GM19240 (cell line): ENCODE results near the gene PRSS16.
"Not testable (repeated sequence)": the region's sequence is repeated elsewhere in the genome, so short reads cannot be mapped to it uniquely, and the experiment has no call there.

Experiments used
- DNase-seq: peaks from one replicate; pipeline ENCODE4 v3.0.0; 2011; ENCODE audit warnings: low spot score; ENCODE audit not compliant: insufficient read length

The PRSS16 gene

DNA sequence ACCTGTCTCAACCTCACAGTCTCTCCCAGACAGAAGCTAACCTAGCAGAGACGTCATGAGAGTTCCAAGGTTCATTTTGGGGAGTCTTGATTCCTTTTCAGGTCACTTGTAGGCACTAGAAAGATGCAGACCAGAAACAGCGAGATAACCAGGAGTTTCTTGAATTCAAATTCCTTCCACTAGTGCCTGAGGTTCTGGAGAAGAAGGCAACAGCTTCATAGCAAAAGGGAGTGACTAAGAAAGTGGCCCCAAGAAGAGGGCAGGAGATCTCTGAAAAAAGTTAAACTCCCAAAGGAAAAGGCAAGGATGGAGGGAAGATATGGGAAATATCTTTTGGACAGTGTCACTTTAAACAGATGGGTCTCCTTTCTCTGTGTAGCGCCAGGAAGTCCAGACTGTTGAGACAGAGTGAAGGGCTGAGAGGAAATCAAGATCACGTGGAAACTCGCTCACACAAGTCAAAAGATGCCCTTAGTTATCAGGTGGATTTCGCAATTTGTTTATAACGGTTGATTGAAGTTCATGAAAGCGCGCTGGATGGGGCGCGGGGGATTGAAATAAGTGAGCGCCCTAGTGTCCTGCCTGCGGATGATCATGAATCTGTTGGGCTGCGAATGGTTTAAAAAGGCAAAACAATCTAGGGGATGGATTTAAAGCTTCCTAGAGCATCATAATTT lies 4.8 kb upstream of the PRSS16 start:
- no peak for DNase-seq

DNA sequence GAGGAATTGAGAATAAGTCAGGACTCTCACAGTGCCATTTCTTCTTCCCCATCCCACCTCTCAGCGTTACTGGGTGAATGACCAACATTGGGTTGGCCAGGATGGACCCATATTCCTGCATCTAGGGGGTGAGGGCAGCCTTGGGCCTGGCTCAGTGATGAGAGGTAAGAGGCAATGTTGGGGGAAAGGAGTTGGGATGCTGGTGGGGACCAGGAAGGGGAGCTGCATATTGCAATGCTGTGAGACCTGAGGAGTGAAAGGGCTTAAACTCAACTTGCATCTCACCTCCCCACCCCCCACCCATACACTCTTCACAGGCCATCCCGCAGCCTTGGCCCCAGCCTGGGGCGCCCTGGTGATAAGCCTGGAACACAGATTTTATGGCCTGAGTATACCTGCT lies 1.3 kb downstream of the PRSS16 start:
- DNase-seq, result no peak

DNA sequence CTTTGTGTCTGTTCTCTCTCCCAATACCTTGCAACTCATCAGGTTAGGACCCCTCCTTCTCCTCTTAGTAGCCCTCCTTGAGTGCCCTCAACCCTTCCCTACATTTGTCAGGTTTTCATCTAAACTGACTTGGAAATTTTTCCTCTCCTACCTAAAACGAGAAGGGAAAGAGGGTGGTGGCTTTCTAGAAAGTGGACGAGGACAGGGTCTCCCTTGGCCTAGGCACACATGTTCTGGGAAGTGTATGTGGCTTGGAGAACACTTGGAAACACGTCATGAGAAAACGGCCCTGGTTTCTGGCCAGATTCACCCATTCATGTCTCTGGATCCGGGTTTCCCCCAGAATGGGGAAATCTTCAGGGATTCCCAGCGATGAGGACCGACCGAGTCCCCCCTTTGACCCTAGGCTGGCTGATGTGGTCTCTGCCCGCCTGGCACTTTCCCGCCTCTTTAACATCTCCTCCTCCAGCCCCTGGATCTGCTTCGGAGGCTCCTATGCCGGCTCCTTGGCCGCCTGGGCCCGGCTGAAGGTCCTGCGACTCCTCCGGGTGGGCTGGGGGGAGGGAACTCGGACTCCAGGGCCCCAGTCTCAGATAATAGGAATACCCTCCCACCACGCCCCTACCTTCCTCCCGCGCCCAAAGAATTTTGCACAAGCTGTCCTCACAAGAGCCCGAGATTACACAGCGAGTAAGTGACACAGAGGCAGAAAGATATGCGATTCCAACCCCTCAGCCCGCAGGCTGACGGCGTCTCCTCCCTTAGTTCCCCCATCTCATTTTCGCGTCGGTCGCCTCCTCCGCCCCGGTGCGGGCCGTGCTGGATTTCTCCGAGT lies 3.0 kb downstream of the PRSS16 start:
- DNase-seq, result no peak

DNA sequence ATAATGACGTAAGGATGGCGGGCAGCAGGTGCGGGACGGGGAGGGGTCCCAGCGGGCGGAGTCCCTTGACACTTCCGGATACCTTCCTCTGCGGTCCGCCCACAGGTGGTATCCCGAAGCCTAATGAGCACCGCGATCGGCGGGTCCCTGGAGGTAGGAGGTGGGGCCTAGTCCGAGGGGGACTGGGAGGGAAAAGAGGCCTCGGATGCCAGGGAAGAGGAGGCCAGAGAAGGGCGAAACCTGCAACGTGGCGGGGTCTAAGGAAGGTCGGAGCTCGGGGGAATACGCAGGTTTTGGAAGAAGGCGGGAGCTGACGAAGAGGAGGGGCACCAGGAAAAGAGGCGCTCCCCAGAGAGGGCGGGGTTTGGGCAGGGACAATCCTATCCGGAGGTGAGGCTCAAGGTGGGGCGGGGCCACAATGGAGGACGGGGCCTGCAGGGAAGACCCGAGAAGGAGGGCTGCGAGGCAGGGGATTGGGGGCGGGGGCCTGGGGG lies 3.7 kb downstream of the PRSS16 start:
- peak; percentile 31 for DNase-seq

DNA sequence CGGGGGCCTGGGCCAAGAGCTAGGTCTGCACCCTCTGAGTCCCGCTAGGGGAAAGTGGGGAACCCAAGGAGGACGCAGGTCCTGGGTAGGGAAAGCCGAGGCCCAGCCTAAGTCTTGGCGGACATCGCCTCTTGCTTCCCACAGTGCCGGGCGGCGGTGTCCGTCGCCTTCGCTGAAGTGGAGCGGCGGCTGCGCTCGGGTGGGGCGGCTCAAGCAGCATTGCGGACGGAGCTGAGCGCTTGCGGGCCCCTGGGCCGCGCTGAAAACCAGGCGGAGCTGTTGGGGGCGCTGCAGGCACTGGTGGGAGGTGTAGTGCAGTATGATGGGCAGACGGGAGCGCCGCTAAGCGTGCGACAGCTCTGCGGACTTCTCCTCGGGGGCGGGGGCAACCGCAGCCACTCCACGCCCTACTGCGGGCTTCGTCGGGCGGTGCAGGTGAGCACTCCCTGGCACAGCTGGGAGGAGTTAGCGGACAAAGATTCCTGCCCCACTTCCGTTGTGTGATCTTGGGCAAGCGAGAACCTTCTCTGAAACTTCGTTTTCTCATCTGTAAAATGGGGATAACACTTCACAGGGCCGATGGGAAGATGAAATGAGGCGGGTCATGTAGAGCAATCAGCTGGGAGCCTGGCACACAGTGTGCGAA lies 4.2 kb downstream of the PRSS16 start:
- DNase-seq, result peak; percentile 53

DNA sequence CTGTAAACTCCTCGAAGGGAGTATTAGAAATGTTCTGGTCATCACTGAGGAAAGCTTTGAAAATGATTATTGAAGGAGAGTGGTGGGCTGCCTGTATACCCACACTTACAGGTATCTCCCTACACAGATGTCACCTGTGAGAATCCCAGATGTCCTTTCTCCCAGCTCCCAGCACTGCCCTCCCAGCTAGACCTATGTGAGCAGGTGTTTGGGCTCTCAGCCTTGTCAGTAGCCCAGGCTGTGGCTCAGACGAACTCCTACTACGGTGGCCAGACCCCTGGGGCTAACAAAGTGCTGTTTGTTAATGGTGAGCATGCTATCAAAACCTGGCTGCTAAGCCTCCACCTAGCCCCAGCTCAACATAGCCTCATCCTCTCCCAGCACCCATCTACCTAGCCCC lies 7.1 kb downstream of the PRSS16 start:
- no peak for DNase-seq

DNA sequence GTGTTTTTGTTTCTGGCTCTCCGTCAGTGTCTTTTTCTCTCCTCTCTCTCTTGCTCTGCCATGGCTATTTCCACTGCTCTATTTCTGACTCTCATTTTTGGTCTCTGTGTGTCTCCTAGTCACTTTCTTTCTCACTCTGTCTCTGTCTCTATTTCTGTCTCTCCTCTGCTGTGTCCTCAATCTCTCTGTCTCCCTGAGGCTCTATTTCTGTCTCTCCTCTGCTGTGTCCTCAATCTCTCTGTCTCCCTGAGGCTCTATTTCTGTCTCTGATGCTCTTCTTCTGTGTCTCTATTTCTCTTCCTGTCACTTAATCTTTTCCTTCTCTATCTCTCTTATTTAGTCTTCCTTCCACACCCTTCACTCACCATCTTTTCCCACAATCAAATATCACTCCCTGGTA lies 8.4 kb downstream of the PRSS16 start:
- no peak for DNase-seq

DNA sequence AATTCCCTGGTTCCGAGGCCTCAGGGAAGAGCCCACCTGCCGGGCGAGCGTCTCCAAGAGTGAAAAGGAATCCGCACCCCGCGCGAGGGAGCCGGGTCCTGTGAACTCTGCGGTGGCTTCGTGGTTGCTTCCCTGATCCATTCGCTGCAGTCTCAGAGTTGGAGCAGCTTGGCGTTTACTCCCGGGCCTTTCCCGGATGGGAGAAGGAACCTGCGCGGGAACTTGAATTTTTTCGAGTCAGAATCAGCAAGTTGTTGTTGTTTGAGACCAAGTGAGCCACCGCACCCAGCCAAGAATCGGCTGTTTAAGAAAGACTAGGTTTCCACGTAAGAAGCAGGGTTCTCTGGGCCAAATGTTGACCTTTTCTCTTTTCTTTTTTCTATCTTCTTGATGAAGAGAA lies 12.9 kb downstream of the PRSS16 start:
- DNase-seq, result no peak

DNA sequence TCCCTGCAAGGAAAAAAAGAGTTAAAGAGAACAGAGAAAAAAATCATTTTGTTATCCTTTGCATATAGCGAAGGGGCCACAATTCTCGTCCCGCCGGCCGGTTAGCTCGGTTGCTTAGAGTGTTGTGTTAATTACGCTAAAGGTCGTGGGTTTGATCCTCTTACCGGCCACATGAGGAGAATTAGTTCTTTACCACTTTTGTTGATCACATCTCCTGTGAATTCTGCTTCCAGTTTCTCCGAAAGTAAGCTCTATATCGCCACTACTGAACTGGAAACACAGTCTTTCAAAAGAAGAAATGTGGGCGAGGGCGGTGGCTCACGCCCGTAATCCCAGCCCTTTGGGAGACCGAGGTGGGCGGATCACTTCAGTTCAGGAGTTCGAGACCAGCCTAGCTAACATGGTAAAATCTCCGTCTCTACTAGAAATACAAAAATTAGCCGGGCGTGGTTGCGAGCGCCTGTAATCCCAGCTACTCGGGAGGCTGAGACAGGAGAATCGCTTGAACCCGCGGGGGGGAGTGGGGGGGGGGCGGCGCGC lies 13.4 kb downstream of the PRSS16 start:
- no peak for DNase-seq

DNA sequence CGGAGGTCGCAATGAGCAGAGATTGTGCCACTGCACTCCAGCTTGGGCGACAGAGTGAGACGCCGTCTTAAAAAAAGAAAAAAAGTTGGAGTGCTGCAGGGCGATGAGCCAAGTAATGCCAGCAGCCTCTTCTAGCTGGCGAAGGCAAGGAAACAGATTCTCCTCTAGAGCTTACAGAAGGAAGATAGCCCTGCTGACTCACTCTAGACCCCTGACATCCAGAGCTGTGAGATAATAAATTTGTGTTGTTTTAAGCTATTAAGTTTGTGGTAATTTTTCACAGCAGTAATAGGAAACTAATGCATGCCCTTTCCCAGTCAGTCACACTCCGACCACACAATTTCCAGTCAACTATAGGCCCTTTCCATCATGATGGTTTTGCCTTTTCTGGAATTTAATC lies 16.4 kb downstream of the PRSS16 start:
- no peak for DNase-seq

DNA sequence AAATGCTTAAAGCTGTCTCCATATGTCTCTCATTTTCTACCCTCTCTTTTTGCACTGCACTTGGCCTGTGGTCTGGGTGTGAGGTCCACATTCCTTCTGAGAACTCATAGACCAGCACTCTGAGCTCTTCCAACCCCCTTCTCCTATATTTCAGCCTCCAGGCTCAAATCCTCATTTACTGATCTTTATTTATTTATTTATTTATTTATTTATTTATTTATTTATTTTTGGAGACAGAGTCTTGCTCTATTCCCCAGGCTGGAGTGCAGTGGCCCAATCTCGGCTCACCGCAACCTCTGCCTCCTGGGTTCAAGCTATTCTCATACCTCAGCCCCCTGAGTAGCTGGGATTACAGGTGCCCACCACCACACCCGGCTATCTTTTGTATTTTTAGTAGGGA lies 19.5 kb downstream of the PRSS16 start:
- DNase-seq, result not testable (repeated sequence)

DNA sequence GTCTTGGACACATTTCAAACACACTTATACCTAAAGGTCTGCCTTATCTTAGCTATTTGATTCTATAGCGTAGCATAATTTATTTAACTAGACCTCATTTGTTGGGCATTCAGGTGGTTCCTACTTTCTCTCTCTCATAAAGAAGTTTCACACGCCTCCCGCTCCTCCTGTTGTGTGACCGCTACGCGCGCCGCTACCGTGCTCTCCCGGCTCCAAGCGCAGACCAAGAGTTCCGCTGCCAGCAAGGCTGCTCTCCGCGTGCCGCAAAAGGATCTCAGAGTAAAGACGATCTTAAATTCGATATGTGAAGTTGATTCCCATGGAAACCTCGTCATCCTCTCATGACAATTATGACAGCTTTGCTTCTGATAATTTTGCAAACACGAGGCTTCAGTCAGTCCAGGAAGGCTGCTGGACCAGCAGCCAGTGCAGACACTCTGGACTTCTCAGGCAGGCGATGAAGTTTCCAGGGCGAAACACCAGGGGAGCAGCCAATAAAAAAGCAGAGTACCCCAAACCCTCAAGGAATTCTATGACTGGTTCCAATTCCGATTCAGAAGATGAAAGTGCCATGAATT lies 20.4 kb downstream of the PRSS16 start:
- DNase-seq, result no peak

DNA sequence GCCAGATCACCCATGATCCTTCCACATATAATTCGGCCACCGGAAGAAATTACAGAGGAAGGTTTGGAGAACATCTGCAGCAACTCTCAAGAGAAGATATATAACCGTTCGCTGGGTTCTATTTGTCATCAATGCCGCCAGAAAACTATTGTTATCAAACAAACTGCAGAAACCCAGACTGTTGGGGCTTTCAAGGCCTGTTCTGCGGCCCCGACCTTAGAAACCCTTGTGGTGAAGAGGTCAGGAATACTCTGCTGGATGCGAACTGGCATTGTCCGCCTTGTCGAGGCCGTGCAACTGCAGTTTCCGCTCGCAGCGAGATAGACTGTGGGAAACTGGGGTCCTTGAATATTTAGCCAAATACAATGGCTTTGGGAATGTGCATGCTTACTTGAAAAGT lies 21.3 kb downstream of the PRSS16 start:
- no peak for DNase-seq

DNA sequence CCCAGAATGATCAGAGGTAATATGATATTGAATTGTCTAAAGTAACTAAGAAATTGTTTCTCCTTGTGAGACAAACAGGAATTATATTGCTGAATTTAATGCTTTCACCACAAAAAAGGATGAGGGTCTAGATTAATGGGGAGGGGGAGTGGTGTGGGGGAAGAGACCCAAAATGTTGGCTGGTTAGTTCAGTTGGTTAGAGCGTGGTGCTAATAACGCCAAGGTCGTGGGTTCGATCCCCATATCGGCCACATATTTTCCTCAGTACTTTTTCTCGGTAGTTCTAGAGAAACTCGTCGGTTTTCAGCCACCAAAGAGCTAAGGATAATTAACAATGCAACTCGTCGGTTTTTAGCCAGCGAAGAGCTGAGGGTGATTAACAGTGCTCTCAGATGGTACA lies 26.3 kb downstream of the PRSS16 start:
- no peak for DNase-seq

DNA sequence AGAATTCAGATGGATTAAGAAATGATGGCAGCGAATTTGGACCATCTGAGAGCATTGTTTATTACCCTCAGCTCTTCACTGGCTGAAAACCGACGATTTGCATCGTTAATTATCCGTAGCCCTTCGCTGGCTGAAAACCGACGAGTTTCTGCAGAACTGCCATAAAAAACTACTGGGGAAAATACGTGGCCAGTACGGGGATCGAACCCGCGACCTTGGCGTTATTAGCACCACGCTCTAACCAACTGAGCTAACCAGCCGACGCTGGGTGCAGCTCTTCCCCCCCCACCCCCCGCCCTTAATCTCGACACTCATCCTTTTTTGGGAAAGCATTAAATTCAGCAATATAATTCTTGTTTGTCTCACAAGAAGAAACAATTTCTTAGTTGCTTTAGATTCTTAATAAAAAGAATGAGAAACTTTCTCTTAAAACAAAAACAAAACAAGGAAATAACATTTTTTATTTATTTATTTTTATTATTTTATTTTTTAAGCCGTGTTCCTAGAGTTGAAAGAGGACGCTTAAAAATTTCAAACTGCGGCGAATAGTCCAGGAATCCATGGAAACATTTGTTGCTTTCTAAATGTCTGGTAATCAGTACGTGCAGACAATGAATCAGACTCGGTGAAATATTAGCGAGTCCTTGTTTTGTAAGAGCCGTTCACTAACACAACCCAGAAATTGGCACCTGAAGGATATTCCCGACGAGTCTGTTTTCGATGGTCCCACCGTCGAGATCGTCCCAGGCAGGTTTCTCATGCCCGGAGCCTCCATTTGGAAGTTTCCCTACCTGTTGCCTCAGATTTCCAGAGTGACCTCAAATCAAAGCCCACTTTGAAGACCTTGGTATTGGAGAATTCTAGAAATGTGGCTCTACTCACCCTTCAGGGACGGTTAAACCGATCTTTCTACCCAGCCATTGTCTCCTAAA lies 27.8 kb downstream of the PRSS16 start:
- DNase-seq, result no peak

DNA sequence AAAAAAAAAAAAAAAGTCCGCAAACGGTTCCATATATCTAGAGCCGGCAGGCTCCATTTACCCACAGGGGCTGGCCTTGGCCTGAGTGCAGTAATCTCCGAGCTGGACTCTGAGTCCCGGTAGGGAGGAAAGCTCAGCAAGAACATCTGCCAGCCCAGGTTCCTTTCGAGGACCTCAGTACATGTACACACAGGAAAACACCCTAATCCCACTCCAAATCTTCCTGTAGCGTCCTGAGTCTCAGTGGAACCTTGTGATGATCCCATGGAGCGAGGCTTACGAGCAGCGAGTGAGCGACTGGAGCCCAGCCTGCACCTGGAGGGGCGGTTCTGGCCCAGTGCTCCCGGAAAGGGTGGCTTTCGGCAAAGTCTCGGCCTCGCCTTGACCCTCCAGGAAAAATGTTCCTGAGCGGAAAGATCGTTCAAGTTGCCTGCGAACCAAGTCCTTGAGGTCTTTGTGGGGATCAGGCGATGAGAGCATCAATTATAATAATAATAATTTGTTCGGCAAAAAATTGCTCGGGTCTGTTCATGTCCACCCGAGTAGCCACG lies 32.1 kb downstream of the PRSS16 start:
- no peak for DNase-seq

DNA sequence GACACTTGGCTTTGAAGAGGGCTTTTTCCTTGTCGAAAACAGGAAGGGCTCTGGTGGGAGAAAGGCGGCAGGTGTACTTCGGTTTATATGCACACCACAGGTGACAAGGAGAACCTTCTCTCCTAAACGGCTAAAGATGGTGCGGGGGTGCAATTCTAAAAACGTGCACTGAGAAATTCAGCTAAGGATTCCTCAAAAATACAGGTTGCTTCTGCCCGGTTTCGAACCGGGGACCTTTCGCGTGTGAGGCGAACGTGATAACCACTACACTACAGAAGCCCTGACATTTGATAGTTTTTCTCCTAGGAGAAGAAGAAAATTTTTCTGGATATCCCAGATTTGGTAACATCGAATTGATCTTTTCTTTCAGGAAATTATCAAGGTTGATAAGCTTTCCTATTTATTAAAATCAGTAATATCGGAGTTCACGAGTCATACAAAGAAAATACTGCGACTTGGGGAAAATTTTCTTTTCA lies 32.6 kb downstream of the PRSS16 start:
- DNase-seq, result no peak

DNA sequence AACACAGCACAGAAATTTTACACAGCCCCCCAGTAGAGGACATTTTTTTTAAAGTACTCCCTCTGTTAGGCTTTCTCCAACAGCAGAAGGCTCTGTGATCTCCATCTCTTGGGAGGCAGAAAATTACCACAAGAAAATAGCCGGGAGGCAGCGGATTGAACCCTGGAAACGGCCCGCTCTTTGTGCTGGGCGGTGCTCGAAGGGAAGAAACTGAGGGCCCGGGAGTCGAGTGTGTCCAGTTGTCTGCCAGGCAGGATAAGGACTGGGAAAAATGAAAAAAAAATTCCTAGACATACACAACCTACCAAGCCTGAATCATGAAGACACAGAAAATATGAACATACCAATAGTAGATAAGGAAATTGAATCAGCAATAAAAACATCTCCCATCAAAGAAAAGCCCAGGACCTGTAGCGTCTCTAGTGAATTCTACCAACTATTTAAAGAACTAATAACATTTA lies 33.1 kb downstream of the PRSS16 start:
- DNase-seq, result no peak

DNA sequence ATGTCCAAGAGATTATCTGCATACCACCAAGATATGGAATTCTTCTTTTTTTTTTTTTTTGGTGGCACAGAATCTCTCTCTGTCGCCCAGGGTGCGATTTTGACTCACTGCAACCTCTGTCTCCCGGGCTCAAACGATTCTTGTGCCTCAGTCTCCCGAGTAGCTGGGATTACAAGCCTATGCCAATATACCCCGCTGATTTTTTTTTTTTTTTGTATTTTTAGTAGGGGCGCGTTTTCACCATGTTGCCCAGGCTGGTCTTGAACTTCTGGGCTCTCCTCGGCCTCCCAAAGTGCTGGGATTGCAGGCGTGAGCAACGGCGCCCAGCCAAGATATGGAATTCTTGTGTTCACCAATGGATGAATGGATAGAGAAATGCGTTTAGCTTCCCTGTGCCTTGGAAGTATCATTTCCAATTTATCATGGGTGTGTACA lies 33.6 kb downstream of the PRSS16 start:
- no peak for DNase-seq

DNA sequence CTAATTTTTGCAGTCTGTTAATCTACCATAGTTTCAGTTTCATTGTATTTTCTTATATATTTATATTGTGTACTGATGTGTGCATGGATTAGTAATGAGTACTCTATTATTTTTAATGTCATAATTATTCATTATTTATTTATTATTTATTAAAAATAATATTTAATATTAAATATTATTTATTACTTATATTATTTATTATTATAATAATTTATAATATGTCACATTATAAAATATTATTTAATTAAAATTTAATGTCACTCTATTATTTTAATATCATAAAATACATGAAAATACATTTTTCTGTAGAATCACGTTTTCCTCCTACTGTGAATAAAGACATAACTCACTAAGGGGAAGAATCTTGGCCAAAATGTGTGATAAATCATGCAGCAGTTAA lies 34.1 kb downstream of the PRSS16 start:
- no peak for DNase-seq
